Ishikawa (cell line): ENCODE results near the gene BTBD9.

Experiments used
- CEBPB ChIP-seq: IDR thresholded peaks from 2 replicates; pipeline ENCODE4 v1.6.1; 2012
- CREB1 ChIP-seq: IDR thresholded peaks from 2 replicates; pipeline ENCODE4 v1.6.1; 2012; ENCODE audit warnings: low read depth
- EGR1 ChIP-seq: IDR thresholded peaks from 2 replicates; pipeline ENCODE4 v1.6.1; 2012
- EP300 ChIP-seq: IDR thresholded peaks from 2 replicates; pipeline ENCODE4 v1.6.1; 2012; ENCODE audit warnings: borderline replicate concordance
- FOXM1 ChIP-seq: IDR thresholded peaks from 2 replicates; pipeline ENCODE4 v1.6.1; 2012; ENCODE audit warnings: low read depth, borderline replicate concordance
- MAX ChIP-seq: IDR thresholded peaks from 2 replicates; pipeline ENCODE4 v1.6.1; 2012
- NFIC ChIP-seq: IDR thresholded peaks from 2 replicates; pipeline ENCODE4 v1.6.1; 2012
- RAD21 ChIP-seq: IDR thresholded peaks from 2 replicates; pipeline ENCODE4 v1.6.1; 2012; ENCODE audit warnings: low read depth
- REST ChIP-seq: IDR thresholded peaks from 2 replicates; pipeline ENCODE4 v1.6.1; 2012; ENCODE audit warnings: low read depth, mild to moderate bottlenecking
- TAF1 ChIP-seq: IDR thresholded peaks from 2 replicates; pipeline ENCODE4 v1.6.1; 2012; ENCODE audit warnings: low read depth, mild to moderate bottlenecking
- TCF12 ChIP-seq: IDR thresholded peaks from 2 replicates; pipeline ENCODE4 v1.6.1; 2012; ENCODE audit warnings: low read depth
- TEAD4 ChIP-seq: IDR thresholded peaks from 2 replicates; pipeline ENCODE4 v1.6.1; 2012
- USF1 ChIP-seq: IDR thresholded peaks from 2 replicates; pipeline ENCODE4 v1.6.1; 2012
- YY1 ChIP-seq: IDR thresholded peaks from 2 replicates; pipeline ENCODE4 v1.6.1; 2012; ENCODE audit warnings: low read depth
- ZBTB7A ChIP-seq: IDR thresholded peaks from 2 replicates; pipeline ENCODE4 v1.6.1; 2012; ENCODE audit warnings: low read depth

Gene BTBD9

GRCh38 chr6:38604700-38605099 lies 35.0 kb downstream of the BTBD9 start:
- TF ChIP-seq TCF12: no peak
- no peak for TF ChIP-seq EP300

GRCh38 chr6:38603966-38604365 lies 35.8 kb downstream of the BTBD9 start:
- TF ChIP-seq MAX (no peak), ZBTB7A (no peak), TEAD4 (no peak), TCF12 (no peak), CREB1 (no peak), REST (no peak), FOXM1 (no peak), EP300 (no peak), CEBPB (no peak), NFIC (no peak), EGR1 (no peak), TAF1 (no peak), YY1 (no peak), USF1 (no peak)

- TF ChIP-seq ZBTB7A: no peak
- TF ChIP-seq CEBPB: no peak
- no peak for TF ChIP-seq EP300
- TF ChIP-seq YY1: no peak
- no peak for TF ChIP-seq FOXM1
- TF ChIP-seq NFIC: no peak
- TF ChIP-seq TEAD4: no peak
- no peak for TF ChIP-seq RAD21
Measured at GRCh38 chr6:38603496-38603895, 36.2 kb downstream of the BTBD9 start.

- no peak for TF ChIP-seq TAF1
- TF ChIP-seq MAX: no peak
- TF ChIP-seq NFIC: no peak
- TF ChIP-seq EP300: no peak
- TF ChIP-seq TCF12: no peak
- no peak for TF ChIP-seq ZBTB7A
- TF ChIP-seq USF1: no peak
Measured at GRCh38 chr6:38599966-38600550, 39.7 kb downstream of the BTBD9 start.

GRCh38 chr6:38599261-38599660 lies 40.5 kb downstream of the BTBD9 start:
- no peak for TF ChIP-seq EGR1
- TF ChIP-seq NFIC: no peak
- TF ChIP-seq ZBTB7A: no peak
- no peak for TF ChIP-seq RAD21
- no peak for TF ChIP-seq TCF12
- TF ChIP-seq USF1: no peak
- TF ChIP-seq FOXM1: no peak
- TF ChIP-seq CEBPB: no peak
- no peak for TF ChIP-seq EP300
- TF ChIP-seq TAF1: no peak
- no peak for TF ChIP-seq YY1
- TF ChIP-seq CREB1: no peak

- TF ChIP-seq USF1: no peak
Measured at GRCh38 chr6:38593998-38594665, 45.6 kb downstream of the BTBD9 start.

GRCh38 chr6:38593409-38593808 lies 46.3 kb downstream of the BTBD9 start:
- TF ChIP-seq TAF1: no peak
- TF ChIP-seq EP300: no peak
- TF ChIP-seq YY1: no peak
- TF ChIP-seq CEBPB: no peak
- TF ChIP-seq TCF12: no peak
- TF ChIP-seq ZBTB7A: no peak
- no peak for TF ChIP-seq TEAD4
- no peak for TF ChIP-seq NFIC
- no peak for TF ChIP-seq FOXM1
- no peak for TF ChIP-seq REST
- TF ChIP-seq RAD21: no peak
- no peak for TF ChIP-seq CREB1
- TF ChIP-seq EGR1: no peak
- no peak for TF ChIP-seq MAX
- no peak for TF ChIP-seq USF1
